HG03060 (cell line): ENCODE results near the gene HAGH.

Experiments used
- ATAC-seq: cut with Tn5 transposase; IDR thresholded peaks from one replicate; pipeline ENCODE4 v1.9.1; 2021; ENCODE audit warnings: low read depth, moderate number of reproducible peaks; ENCODE audit not compliant: unreplicated experiment

HAGH gene

GRCh38 chr16:1832838-1833454, 6.3 kb upstream of the HAGH start:
- ATAC-seq, result no peak

- ATAC-seq, result no peak
Observed at GRCh38 chr16:1831186-1832075, 4.8 kb upstream of the HAGH start.

GRCh38 chr16:1830213-1830612, 3.6 kb upstream of the HAGH start:
- no peak for ATAC-seq

GRCh38 chr16:1828645-1829410, 2.2 kb upstream of the HAGH start:
- no peak for ATAC-seq

- peak; percentile 20 for ATAC-seq
Observed at GRCh38 chr16:1825864-1826690, 548 bp downstream of the HAGH start.

- no peak for ATAC-seq
Observed at GRCh38 chr16:1825381-1825863, 1.2 kb downstream of the HAGH start.

GRCh38 chr16:1823821-1824220, 2.8 kb downstream of the HAGH start:
- no peak for ATAC-seq

- no peak for ATAC-seq
Observed at GRCh38 chr16:1822801-1823200, 3.8 kb downstream of the HAGH start.

GRCh38 chr16:1821861-1822611, 4.6 kb downstream of the HAGH start:
- no peak for ATAC-seq

GRCh38 chr16:1820946-1821290, 5.7 kb downstream of the HAGH start:
- no peak for ATAC-seq

GRCh38 chr16:1820096-1820945, 6.3 kb downstream of the HAGH start:
- no peak for ATAC-seq

GRCh38 chr16:1819611-1820010, 7.0 kb downstream of the HAGH start:
- ATAC-seq, result no peak

- no peak for ATAC-seq
Observed at GRCh38 chr16:1818873-1819525, 7.6 kb downstream of the HAGH start.

GRCh38 chr16:1818204-1818872, 8.3 kb downstream of the HAGH start:
- ATAC-seq, result no peak

- no peak for ATAC-seq
Observed at GRCh38 chr16:1817716-1818115, 8.9 kb downstream of the HAGH start.

- no peak for ATAC-seq
Observed at GRCh38 chr16:1817276-1817589, 9.4 kb downstream of the HAGH start.

- ATAC-seq, result no peak
Observed at GRCh38 chr16:1816396-1817275, 10.0 kb downstream of the HAGH start.
